Measurements from ENCODE around the gene TAS2R60. TPM values are rescaled to one million over a fixed set of nuclear protein-coding genes. Genes with fewer than 3 reads are reported as not detected.
"Not testable (repeated sequence)": the region's sequence is repeated elsewhere in the genome, so short reads cannot be mapped to it uniquely, and the experiment has no call there.

The TAS2R60 gene
- total and polyA plus RNA-seq, 2 of the 8 experiments (the other 6 are each of a cell fraction or from before 2014, with no cell fraction given): 0.15 to 0.32 TPM

DNA sequence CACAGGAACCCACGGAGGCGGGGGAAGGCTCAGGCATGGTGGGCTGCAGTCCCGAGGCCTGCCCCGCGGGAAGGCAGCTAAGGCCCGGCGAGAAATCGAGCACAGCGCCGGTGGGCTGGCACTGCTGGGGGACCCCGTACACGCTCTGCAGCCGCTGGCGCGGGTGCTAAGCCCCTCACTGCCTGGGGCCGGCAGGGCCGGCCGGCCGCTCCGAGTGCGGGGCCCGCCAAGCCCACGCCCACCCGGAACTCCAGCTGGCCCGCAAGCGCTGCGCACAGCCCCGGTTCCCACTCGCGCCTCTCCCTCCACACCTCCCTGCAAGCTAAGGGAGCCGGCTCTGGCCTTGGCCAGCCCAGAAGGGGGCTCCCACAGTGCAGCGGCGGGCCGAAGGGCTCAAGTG, 18.8 kb upstream of the TAS2R60 start:
- not testable (repeated sequence) for H2BK12ac ChIP-seq (ENCODE audit: low read depth, low read length); H2BK120ac ChIP-seq (replicated peaks; ENCODE audit: low read depth, low read length); FAIRE-seq; H2BK5ac ChIP-seq (ENCODE audit: low read depth, low read length); H3K9me3 ChIP-seq (ENCODE audit: insufficient read depth in 2 of 2, low read depth in 1 of 2, low read length in 1 of 2); H2BK20ac ChIP-seq (ENCODE audit: low read length); H3K4me2 ChIP-seq (ENCODE audit: insufficient read depth in 1 of 2, low read depth in 2 of 2, low read length in 2 of 2); H4K20me1 ChIP-seq (replicated peaks in 1 of 2; ENCODE audit: control insufficient read depth in 1 of 2, insufficient read depth in 2 of 2, low read length in 2 of 2); H3K27me3 ChIP-seq (replicated peaks in 1 of 4; ENCODE audit: control insufficient read depth in 3 of 4, extremely low read depth in 1 of 4, insufficient read depth in 3 of 4, low read length in 3 of 4); H3K36me3 ChIP-seq (ENCODE audit: control insufficient read depth in 2 of 4, insufficient read depth in 4 of 4, low read length in 3 of 4); H3K23me2 ChIP-seq (ENCODE audit: low read depth, low read length); H2AK5ac ChIP-seq (ENCODE audit: low read depth, low read length); H3K79me2 ChIP-seq (ENCODE audit: control insufficient read depth in 1 of 2, insufficient read depth in 2 of 2, low read length in 2 of 2); DNase-seq (ENCODE audit: low read depth in 1 of 2, low spot score in 2 of 2); H4K8ac ChIP-seq (ENCODE audit: extremely low read depth, insufficient read depth, low read length); H3K4me1 ChIP-seq (replicated peaks in 1 of 4; ENCODE audit: control insufficient read depth in 3 of 4, insufficient read depth in 4 of 4, low read length in 3 of 4); H3K4ac ChIP-seq (replicated peaks; ENCODE audit: insufficient read length, low read depth, low read length); H3K27ac ChIP-seq (ENCODE audit: low read depth, low read length); H3K79me1 ChIP-seq (ENCODE audit: low read depth, low read length); H3K18ac ChIP-seq (ENCODE audit: extremely low read depth, low read length); H2BK15ac ChIP-seq (ENCODE audit: low read length); H3K23ac ChIP-seq (ENCODE audit: insufficient read length); H3K56ac ChIP-seq (replicated peaks; ENCODE audit: insufficient read length, low read depth, low read length); H3K14ac ChIP-seq (ENCODE audit: insufficient read length); H3K9ac ChIP-seq (replicated peaks in 1 of 4; ENCODE audit: extremely low read depth in 1 of 4, low read depth in 3 of 4, low read length in 3 of 4); H4K91ac ChIP-seq (replicated peaks; ENCODE audit: insufficient read length, low read length); H3K4me3 ChIP-seq (ENCODE audit: extremely low read depth in 1 of 4, insufficient read depth in 2 of 4, low read depth in 3 of 4, low read length in 4 of 4); H4K5ac ChIP-seq (ENCODE audit: insufficient read length, low read depth, low read length); H2AFZ ChIP-seq (ENCODE audit: low read length)
- CTCF ChIA-PET (ENCODE audit: partially characterized antibody): interaction anchor here (1.1 to 1.2 kb wide), 3 partner anchors 8 to 95 kb away, joined by 4 read pairs; no protein-coding TSS in a partner anchor
- 100% methylated on average over 4 of the region's 34 CpGs; no CpG with 5 or more reads in 1 of the 2 experiments for WGBS, 2 experiments (ENCODE audit: extremely low coverage in 1 of 2, insufficient coverage in 1 of 2, insufficient read length in 1 of 2, insufficient replicate concordance in 2 of 2, low coverage in 1 of 2, low lambda C conversion rate in 2 of 2, missing lambda C conversion rate in 1 of 2)
- POLR2A ChIA-PET (ENCODE audit: partially characterized antibody): interaction anchor here (0.7 kb wide), 1 partner anchor 33 kb away, joined by 3 read pairs; no protein-coding TSS in a partner anchor
